H54 (cell line): ENCODE data around the gene SLC6A8.
"Not testable (repeated sequence)": the region's sequence is repeated elsewhere in the genome, so short reads cannot be mapped to it uniquely, and the experiment has no call there.

Experiments
- DNase-seq: peaks from one replicate; pipeline ENCODE4 v3.0.0; 2011; ENCODE audit warnings: low spot score, mixed read lengths; ENCODE audit not compliant: insufficient read length
- FAIRE-seq: peaks from 3 replicates; lab custom pipeline; 2011; peaks lifted over from hg19 to GRCh38; lab: Jason Lieb, UNC
- POLR2A ChIP-seq: IDR thresholded peaks from 2 replicates; pipeline ENCODE4 v1.6.1; 2011; ENCODE audit warnings: low read depth, mild to moderate bottlenecking, low read length

SLC6A8 gene

DNA sequence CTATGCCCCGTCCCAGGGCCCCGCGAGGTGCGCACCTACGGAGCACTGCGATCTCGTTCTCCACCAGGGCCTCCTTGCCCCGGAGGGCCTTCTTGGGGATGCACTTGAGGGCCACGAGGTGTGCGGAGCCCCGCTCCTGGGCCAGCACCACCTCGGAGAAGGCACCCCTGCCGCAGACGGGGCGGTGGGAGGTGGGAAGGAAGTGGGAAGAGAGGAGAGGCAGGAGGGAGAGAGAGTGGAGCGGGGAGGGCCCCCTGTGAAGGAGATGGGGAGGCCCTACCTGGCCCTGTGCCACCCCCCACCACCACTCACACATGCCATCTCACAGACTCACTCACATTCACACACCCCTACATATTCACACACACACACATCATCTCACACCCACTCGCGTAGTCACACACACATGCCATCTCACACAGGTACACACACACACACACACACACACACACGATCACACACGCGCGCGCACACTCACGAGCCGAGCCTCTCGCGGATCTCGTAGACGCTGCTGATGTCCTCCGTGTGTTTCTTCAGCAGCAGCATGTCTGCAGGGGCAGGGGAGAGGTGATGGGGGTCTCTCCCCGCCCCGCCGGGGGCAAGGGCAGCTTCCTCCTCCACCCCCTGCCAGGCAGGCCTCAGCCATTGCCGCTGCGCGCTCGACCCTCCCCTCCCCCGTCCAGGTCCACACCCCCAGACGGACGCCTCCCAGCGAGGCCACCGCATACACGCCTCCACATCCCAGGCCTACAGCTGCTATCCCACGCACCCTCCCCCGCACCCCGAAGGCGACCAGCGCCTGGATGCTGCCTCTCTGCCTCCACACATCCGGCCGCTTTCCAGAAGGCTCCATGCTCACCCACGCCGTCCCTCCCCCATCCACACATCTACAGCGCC is 14.9 kb upstream of the SLC6A8 start:
- no peak for TF ChIP-seq POLR2A
- FAIRE-seq, result no peak
- DNase-seq, result no peak

DNA sequence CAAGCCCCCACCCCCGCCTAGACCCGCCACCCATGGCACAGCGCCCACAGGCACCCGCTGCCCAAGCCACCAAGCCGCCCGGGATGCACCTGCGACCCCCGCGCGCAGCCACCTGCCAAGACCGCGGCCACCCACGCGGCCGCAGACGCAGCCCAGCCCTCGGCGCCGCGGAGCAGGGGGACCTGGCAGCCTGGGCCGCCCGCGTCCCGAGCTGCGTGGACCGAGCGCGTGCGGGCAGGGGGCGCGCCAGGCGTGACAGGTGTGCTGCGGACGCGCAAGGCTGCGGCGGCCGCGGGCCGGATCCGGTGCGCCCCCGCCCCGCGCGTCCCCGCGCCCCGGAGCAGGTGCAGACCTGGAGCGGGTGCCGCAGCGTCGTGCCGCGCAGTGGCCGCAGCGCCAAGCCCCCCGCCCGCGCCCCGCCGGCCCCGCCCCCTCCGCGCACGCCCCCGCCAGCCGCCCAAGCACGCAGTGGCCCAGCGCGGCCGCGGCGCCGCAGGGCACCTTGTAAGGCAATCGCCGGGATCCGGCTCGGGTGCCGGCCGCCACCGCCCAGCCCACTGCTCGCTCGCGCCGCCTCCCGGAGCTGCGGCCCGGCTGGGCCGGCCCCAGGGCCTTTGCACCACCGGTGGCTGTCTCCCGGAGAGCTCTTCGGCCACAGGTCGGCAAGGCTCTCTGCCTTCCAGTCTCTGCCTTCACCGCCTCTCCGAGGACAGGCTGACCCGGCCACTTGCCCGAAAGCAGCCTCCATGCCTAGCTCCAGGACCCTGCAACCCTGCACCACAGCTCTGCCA is 14.1 kb upstream of the SLC6A8 start, which contains the start of gene PNCK:
TSS of gene PNCK (minus strand) at position 386 of the 791 bp plus-strand sequence. CDS start 737 bp downstream, outside the sequence.
- TF ChIP-seq POLR2A, result no peak
- FAIRE-seq, result no peak
- no peak for DNase-seq

DNA sequence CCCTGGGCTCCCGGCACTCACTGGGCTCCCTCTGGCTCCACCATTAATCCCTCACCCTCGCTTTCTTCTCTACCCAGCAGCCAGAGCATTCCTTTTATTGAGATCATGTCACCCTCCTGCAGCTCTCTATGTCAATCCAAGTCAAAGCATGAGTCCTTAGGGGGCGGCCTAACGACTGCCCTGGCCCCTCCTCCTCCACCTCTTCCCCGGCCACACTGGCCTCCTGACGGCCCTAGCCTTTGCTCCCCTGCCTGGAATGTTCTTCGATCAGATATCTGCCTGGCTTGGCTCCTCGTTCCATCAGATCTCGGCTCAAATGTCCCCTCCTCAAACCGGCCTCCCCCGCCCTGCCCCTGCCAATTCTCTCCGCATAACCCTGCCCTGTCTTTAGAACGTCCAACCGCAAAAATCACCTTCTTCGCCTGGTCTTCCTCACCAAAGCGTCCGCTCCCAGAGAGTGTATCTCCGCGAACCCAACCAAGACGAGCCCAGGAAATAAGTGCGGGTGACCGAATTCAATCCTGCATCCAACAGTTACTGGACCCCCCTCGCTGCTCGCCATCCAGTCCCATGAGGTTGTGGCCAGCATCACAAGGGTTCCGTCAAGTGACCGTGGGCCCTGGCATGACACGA is 13.4 kb upstream of the SLC6A8 start:
- TF ChIP-seq POLR2A, result no peak
- FAIRE-seq, result no peak
- DNase-seq, result no peak

DNA sequence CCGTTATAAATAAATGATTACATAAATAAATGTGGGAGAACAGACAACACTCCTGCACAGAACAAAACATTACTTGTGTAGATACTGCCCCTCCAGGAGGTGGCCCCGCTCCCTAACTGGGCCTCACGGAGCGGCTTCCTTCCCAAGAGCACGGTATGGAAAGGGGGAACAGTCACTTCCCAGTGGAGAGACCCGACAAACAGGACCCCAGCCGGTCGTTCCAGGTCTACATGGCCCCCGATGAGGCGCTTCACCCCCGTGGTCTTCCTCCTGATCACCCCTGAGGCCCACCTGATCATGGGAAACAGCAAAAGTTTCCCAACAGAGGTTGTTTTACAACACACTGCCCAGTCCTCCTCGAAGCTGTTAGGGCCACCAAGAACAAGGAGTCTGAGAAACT is 6.6 kb upstream of the SLC6A8 start:
- no peak for DNase-seq
- no peak for FAIRE-seq
- no peak for TF ChIP-seq POLR2A

- DNase-seq, FAIRE-seq: not testable (repeated sequence)
Observed at GRCh38 chrX:153683486-153683885, 4.2 kb upstream of the SLC6A8 start.

DNA sequence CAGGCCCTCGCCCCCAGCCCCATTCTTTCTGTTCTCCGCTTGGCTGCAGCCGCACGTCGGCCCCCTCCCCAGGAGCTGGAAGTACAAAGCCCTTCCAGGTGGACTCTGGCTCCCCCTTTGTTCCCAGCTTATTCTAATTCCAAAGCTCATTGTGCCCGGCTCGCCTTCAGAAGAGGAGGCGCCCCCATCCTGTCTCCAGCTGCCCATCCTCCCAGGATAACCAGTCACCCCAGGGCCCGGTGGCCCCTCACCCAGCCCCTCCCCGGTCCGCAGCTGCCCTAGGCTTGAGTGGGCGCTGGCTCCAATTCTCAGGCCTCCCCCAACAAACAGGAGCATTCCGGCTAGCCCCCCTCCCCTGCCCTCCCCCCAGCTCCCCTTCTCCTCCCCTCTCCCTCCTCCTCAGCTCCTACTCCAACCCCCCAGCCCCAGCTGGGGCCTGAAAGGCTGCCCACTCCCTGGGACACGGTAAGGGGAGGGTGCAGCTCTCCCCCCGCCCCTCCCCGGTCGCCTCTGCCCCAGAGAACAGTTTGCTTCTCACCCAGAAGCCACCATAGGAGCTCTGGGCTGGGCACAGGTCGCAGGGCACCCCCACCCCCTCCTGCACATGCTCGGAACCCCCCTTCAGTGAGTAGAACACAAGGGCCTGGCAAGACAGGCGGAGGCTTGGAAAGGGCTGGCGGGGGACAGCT is 3.1 kb upstream of the SLC6A8 start:
- FAIRE-seq, result no peak
- DNase-seq, result no peak

GRCh38 chrX:153685156-153685536 is 2.6 kb upstream of the SLC6A8 start:
- no peak for TF ChIP-seq POLR2A
- DNase-seq, result no peak
- no peak for FAIRE-seq

More for the DNA sequence above, 3.1 kb upstream of the SLC6A8 start:
- no peak for TF ChIP-seq POLR2A

GRCh38 chrX:153685751-153686696 is 1.7 kb upstream of the SLC6A8 start:
- FAIRE-seq, result no peak
- DNase-seq, result no peak
- TF ChIP-seq POLR2A, result no peak

DNA sequence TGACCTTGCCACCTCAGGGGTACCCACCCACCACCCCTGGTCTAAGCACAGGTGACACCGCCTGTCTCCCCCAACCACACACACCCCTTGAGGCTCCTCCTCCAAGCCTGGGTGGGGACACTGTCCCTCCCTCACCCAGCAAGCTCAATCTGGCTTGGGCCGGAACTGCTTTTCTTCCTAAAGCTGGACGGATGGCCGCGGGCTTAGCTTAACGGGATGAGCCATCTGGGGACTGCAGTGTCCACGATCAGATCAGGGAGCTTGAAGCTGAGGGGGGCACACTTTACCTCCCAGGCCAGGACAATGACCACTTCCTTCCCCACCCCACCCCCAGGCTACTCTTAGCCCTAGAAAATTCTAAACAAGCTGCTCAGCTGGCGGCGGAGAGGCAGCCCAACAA is 1.0 kb upstream of the SLC6A8 start:
- no peak for TF ChIP-seq POLR2A
- FAIRE-seq, result no peak
- no peak for DNase-seq

- DNase-seq, result no peak
- TF ChIP-seq POLR2A, result no peak
- no peak for FAIRE-seq
Observed at GRCh38 chrX:153688071-153688470, 345 bp downstream of the SLC6A8 start.

DNA sequence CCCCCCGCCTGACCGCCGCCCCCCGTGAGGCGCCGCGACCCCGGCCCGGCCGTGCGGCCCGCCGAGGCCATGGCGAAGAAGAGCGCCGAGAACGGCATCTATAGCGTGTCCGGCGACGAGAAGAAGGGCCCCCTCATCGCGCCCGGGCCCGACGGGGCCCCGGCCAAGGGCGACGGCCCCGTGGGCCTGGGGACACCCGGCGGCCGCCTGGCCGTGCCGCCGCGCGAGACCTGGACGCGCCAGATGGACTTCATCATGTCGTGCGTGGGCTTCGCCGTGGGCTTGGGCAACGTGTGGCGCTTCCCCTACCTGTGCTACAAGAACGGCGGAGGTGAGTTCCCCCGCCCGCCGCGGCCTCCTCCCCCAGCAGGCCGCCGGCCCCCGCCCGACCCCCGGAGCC is 780 bp downstream of the SLC6A8 start:
- DNase-seq (no peak), FAIRE-seq (no peak)
- no peak for TF ChIP-seq POLR2A

DNA sequence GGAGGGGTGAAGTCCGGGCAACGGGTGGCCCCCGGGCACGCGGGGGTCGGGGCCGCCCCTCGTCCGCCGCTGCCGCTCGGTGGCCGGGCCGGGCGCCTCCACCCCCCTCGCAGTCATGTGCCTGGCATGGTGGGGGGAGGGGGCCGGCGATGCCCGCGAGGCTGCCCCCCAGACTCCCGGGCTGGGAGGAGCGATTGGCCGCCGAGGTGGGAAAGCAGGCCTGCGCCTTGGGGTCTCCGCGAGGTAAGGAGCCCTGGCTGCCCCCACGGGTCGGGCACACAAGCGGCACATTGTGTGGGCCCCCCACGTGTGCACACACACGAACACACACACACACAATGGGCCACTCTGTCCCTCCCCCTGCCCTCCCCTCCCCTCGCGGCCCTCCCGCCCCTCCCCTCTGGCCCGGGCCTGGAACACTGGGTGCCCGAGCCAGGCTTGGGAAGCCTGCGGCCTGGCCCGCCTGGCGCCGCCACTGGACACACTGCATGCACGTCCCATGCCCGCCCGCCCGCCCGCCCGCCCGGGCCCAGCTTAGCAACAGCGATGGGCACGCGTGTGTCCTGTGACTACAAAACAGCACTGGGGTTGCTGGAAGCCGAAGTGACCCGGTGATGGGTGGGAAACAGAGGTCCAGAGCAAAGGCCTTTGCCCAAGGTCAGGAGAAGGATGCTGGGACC is 1.3 kb downstream of the SLC6A8 start:
- FAIRE-seq, result no peak
- no peak for TF ChIP-seq POLR2A
- no peak for DNase-seq
